ENCODE data around the gene DAAM2. TPM values are rescaled to one million over a fixed set of nuclear protein-coding genes. Genes with fewer than 3 reads are reported as not detected.
A peak's percentile ranks its signal among the peaks of the same experiment; 100 is the strongest.

DAAM2 gene
- total RNA-seq, 1 experiment from 2014 or later: 4.8 TPM

DNA sequence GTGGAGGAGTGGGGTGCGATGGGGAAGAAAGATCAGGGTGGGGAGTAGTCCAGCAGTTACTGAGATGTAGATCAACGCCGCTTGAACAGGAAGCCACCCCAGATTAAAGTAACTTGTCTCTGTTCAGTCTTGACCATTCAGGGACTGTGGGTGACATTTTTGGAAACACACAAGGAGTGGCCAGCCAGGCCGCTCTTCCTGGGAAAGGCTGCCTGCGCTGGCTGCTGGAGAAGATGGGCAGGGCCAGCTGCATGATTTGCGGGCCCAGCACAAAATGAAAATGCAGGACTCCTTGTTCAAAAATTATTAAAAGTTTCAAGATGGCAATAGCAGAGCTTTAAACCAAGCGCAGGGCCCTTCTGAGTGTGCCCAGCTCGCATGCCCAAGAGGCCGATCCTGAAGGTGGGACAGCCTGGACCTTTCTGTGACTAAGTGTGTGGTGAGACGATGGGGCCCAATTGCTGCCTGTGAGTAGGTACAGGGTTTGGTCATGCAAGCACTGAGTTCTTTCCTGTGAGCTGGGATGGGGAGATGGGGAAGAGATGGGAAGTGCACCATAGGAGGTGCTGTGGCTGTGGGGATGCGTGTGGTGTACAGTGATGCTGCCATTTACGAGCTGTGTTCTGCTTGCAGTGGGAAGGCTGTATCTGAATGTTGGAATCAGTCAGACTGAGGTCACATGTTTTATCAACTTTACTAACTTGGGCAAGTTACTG lies 51.3 kb downstream of the DAAM2 start:
- POLR2A ChIA-PET (ENCODE audit: low non-redundant PET): interaction anchor here (0.6 kb wide), 1 partner anchor 26 kb away, joined by 3 read pairs; no protein-coding TSS in a partner anchor

GRCh38 chr6:39844866-39845265 lies 52.7 kb downstream of the DAAM2 start:
- TF ChIP-seq CTCF (conservative IDR thresholded peaks at IDR 0.05; ENCODE audit: low read depth, low read length): no peak
- no peak for TF ChIP-seq EZH2 (IDR thresholded peaks at IDR 0.05; ENCODE audit: borderline replicate concordance, low read depth, low read length, poor library complexity, severe bottlenecking)
- H3K27me3 ChIP-seq (replicated peaks; ENCODE audit: insufficient read depth, low read depth, low read length, poor library complexity): no peaks in the 10 kb centered on the region
- no peaks in the 10 kb centered on the region for H3K9me3 ChIP-seq (ENCODE audit: low read depth, low read length, poor library complexity, severe bottlenecking)
- intact Hi-C loops (cut with micrococcal nuclease; ENCODE audit: unreplicated experiment): no loop called here
- no peak overlapping the region for H3K4me3 ChIP-seq (ENCODE audit: low read depth, low read length, poor library complexity, severe bottlenecking)
- DNase-seq (ENCODE audit: low spot score): no peak
- H3K4me1 ChIP-seq (ENCODE audit: insufficient read depth, low read length, poor library complexity, severe bottlenecking): peaks cover 6% of the 10 kb centered on the region
- no TSS peak for BruUV-seq (replicated peaks)
- no peak overlapping the region for H3K27ac ChIP-seq (ENCODE audit: low read depth, low read length, poor library complexity, severe bottlenecking)
- no peaks in the 10 kb centered on the region for H3K36me3 ChIP-seq (ENCODE audit: insufficient read depth, low read length, poor library complexity, severe bottlenecking)
- ChIA-PET POLR2A (ENCODE audit: low non-redundant PET) (no interaction called here), CTCF (no interaction called here)

More for the DNA sequence above, 51.3 kb downstream of the DAAM2 start:
- no peak for DNase-seq (ENCODE audit: low spot score)
- BruUV-seq (replicated peaks): no TSS peak
- no peak overlapping the region for H3K27ac ChIP-seq (ENCODE audit: low read depth, low read length, poor library complexity, severe bottlenecking)
- CTCF ChIA-PET: interaction anchor here (0.5 kb wide), 1 partner anchor 51 kb away, joined by 3 read pairs; no protein-coding TSS in a partner anchor
- H3K36me3 ChIP-seq (ENCODE audit: insufficient read depth, low read length, poor library complexity, severe bottlenecking): no peaks in the 10 kb centered on the region
- intact Hi-C loops (cut with micrococcal nuclease; ENCODE audit: unreplicated experiment): no loop called here
- no peak overlapping the region for H3K4me3 ChIP-seq (ENCODE audit: low read depth, low read length, poor library complexity, severe bottlenecking)
- no peaks in the 10 kb centered on the region for H3K4me1 ChIP-seq (ENCODE audit: insufficient read depth, low read length, poor library complexity, severe bottlenecking)
- peak; percentile 24; the same call in 1 of the 2 replicates for TF ChIP-seq CTCF (conservative IDR thresholded peaks at IDR 0.05; ENCODE audit: low read depth, low read length)
- TF ChIP-seq EZH2 (IDR thresholded peaks at IDR 0.05; ENCODE audit: borderline replicate concordance, low read depth, low read length, poor library complexity, severe bottlenecking): no peak
- H3K9me3 ChIP-seq (ENCODE audit: low read depth, low read length, poor library complexity, severe bottlenecking): no peaks in the 10 kb centered on the region
- no peaks in the 10 kb centered on the region for H3K27me3 ChIP-seq (replicated peaks; ENCODE audit: insufficient read depth, low read depth, low read length, poor library complexity)

- Histone ChIP-seq H3K9me3 (ENCODE audit: low read depth, low read length, poor library complexity, severe bottlenecking) (no peaks in the 10 kb centered on the region), H3K27ac (ENCODE audit: low read depth, low read length, poor library complexity, severe bottlenecking) (no peak overlapping the region), H3K36me3 (ENCODE audit: insufficient read depth, low read length, poor library complexity, severe bottlenecking) (no peaks in the 10 kb centered on the region), H3K4me3 (ENCODE audit: low read depth, low read length, poor library complexity, severe bottlenecking) (no peak overlapping the region), H3K27me3 (replicated peaks; ENCODE audit: insufficient read depth, low read depth, low read length, poor library complexity) (no peaks in the 10 kb centered on the region), H3K4me1 (ENCODE audit: insufficient read depth, low read length, poor library complexity, severe bottlenecking) (peaks cover 8% of the 10 kb centered on the region)
- POLR2A ChIA-PET (ENCODE audit: low non-redundant PET): no interaction called here
- no TSS peak for BruUV-seq (replicated peaks)
- CTCF ChIA-PET: no interaction called here
- no peak for TF ChIP-seq CTCF (conservative IDR thresholded peaks at IDR 0.05; ENCODE audit: low read depth, low read length)
- TF ChIP-seq EZH2 (IDR thresholded peaks at IDR 0.05; ENCODE audit: borderline replicate concordance, low read depth, low read length, poor library complexity, severe bottlenecking): no peak
- DNase-seq (ENCODE audit: low spot score): no peak
- intact Hi-C loops (cut with micrococcal nuclease; ENCODE audit: unreplicated experiment): no loop called here
Observed at GRCh38 chr6:39847221-39847620, 55.0 kb downstream of the DAAM2 start.

Measured in A673 (cell line).